ENCODE results near the gene EIF4B. TPM values are rescaled to one million over a fixed set of nuclear protein-coding genes. Genes with fewer than 3 reads are reported as not detected.

Gene EIF4B
- total and polyA plus RNA-seq, 12 donors, result 77.1 to 800 (median 557) TPM

DNA sequence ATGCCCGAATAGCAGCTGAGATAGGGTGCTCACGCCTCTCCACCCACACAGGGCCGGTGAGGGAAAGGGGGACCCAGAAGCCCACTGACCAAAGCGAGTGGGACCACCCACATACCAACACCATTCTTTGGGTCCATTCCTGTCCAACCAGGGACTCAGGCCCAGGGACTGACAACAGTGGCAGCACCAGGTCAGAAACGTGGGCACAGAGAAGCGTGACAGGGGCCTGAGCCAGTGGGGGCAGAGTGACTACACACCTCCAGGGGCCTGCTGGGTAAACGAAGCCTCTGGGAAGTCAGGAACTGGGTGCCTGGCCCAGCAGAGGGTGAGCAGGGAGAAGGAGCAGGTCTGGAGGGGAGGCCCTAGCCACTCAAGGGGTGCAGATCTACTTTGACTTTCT is 59.2 kb downstream of the EIF4B start:
- intact Hi-C loops (cut with DNase I), result loop anchor here (5.0 to 10.0 kb wide), 2 partner anchors 129 to 132 kb away; no protein-coding TSS in a partner anchor
- Histone ChIP-seq H3K27me3 (no peaks in the 10 kb centered on the region), H3K9me3 (replicated peaks in 1 of 3) (no peaks in the 10 kb centered on the region), H3K27ac (peak overlapping the region in 2 of 5 donors; percentile 73 to 88), H3K36me3 (replicated peaks in 1 of 2) (peaks cover 0 to 49% of the 10 kb centered on the region in 2 donors), H3K4me1 (replicated peaks in 1 of 2) (peaks cover 13 to 59% of the 10 kb centered on the region in 2 donors), H3K4me3 (no peak overlapping the region)
- peak in 5 of 7 donors; percentile 10 to 61 (median 32) for DNase-seq
- TF ChIP-seq, protein P1, sequence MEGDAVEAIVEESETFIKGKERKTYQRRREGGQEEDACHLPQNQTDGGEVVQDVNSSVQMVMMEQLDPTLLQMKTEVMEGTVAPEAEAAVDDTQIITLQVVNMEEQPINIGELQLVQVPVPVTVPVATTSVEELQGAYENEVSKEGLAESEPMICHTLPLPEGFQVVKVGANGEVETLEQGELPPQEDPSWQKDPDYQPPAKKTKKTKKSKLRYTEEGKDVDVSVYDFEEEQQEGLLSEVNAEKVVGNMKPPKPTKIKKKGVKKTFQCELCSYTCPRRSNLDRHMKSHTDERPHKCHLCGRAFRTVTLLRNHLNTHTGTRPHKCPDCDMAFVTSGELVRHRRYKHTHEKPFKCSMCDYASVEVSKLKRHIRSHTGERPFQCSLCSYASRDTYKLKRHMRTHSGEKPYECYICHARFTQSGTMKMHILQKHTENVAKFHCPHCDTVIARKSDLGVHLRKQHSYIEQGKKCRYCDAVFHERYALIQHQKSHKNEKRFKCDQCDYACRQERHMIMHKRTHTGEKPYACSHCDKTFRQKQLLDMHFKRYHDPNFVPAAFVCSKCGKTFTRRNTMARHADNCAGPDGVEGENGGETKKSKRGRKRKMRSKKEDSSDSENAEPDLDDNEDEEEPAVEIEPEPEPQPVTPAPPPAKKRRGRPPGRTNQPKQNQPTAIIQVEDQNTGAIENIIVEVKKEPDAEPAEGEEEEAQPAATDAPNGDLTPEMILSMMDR (IDR thresholded peaks at IDR 0.05), result no peak
- TF ChIP-seq POLR2A (IDR thresholded peaks at IDR 0.05), result no peak
- WGBS, 4 donors, result 57 to 74% (median 67%) methylated on average over 5 to 7 of the region's 7 CpGs

GRCh38 chr12:53065975-53066931 is 60.0 kb downstream of the EIF4B start:
- TF ChIP-seq POLR2A (IDR thresholded peaks at IDR 0.05), result no peak
- TF ChIP-seq, protein P1 (IDR thresholded peaks at IDR 0.05), result peak; percentile 82 to 95 (median 92)
- peak overlapping the region in 4 of 5 donors; percentile 49 to 88 (median 65) for H3K27ac ChIP-seq
- no peak overlapping the region for H3K4me3 ChIP-seq
- no peaks in the 10 kb centered on the region for H3K27me3 ChIP-seq
- DNase-seq, result peak; percentile 77 to 91 (median 84)
- no peaks in the 10 kb centered on the region for H3K9me3 ChIP-seq (replicated peaks in 1 of 3)
- 40 to 47% (median 42%) methylated on average over 20 to 24 of the region's 24 CpGs for WGBS, 4 donors
- peaks cover 18 to 59% of the 10 kb centered on the region in 2 donors for H3K4me1 ChIP-seq (replicated peaks in 1 of 2)
- H3K36me3 ChIP-seq (replicated peaks in 1 of 2), result peaks cover 0 to 41% of the 10 kb centered on the region in 2 donors
- intact Hi-C loops (cut with DNase I), result loop anchor here (2.0 to 10.0 kb wide), 3 partner anchors 33 to 131 kb away; no protein-coding TSS in a partner anchor

GRCh38 chr12:53067074-53067992 is 61.1 kb downstream of the EIF4B start:
- Histone ChIP-seq H3K9me3 (replicated peaks in 1 of 3) (no peaks in the 10 kb centered on the region), H3K4me1 (replicated peaks in 1 of 2) (peaks cover 24 to 59% of the 10 kb centered on the region in 2 donors), H3K27me3 (no peaks in the 10 kb centered on the region), H3K27ac (peak overlapping the region in 1 of 5 donors; percentile 88), H3K36me3 (replicated peaks in 1 of 2) (peaks cover 0 to 31% of the 10 kb centered on the region in 2 donors), H3K4me3 (no peak overlapping the region)
- DNase-seq, result peak in 3 of 7 donors; percentile 22 to 48 (median 35)
- WGBS, 4 donors, result 71 to 80% (median 74%) methylated on average over 7 of the region's 7 CpGs
- intact Hi-C loops (cut with DNase I), result loop anchor here (2.0 to 10.0 kb wide), 3 partner anchors 31 to 130 kb away; no protein-coding TSS in a partner anchor
- TF ChIP-seq, protein P1 (IDR thresholded peaks at IDR 0.05), result no peak

Measured in adrenal gland (tissue), 12 donors.